Caco-2 (cell line): ENCODE data around the gene MVB12A. TPM values are rescaled to one million over a fixed set of nuclear protein-coding genes. Genes with fewer than 3 reads are reported as not detected.

ENCODE experiments used
- BruUV-seq: library from RNA; stranded (reverse); fragments of 400-500 nt; replicated peaks from 2 replicates; lab custom pipeline; 2021; lab: Mats Ljungman, UMichigan
- CTCF ChIA-PET: fragments of 300-600 bp; sonication (Branson Sonifier 250); formaldehyde crosslinking; loops from one replicate; lab custom pipeline; 2022; ENCODE audit warnings: antibody characterized with exemption; lab: Charles Lee
- POLR2A ChIA-PET: fragments of 300-600 bp; sonication (Branson Sonifier 250); formaldehyde crosslinking; loops from one replicate; lab custom pipeline; 2022; ENCODE audit warnings: antibody characterized with exemption; lab: Charles Lee
- DNase-seq, 2 experiments: peaks; one replicate each; pipeline versions ENCODE4 v3.0.0 to v3.0.0-alpha.2; 2020 to 2022
- H3K27me3 ChIP-seq: replicated peaks from 2 replicates; pipeline ENCODE4 v1.6.0; 2011; ENCODE audit warnings: low read length; ENCODE audit not compliant: control insufficient read depth, insufficient read depth
- H3K36me3 ChIP-seq: 2 replicates; pipeline ENCODE4 v1.5.1; 2011; ENCODE audit warnings: low read length; ENCODE audit not compliant: control insufficient read depth, insufficient read depth
- H3K4me1 ChIP-seq: fragments of 250-450 bp; sonication (Bioruptor Pico); 2 replicates; pipeline ENCODE4 v1.5.1; 2020; ENCODE audit warnings: mild to moderate bottlenecking
- H3K4me3 ChIP-seq: 2 replicates; pipeline ENCODE4 v1.5.1; 2011; ENCODE audit warnings: low read depth, mild to moderate bottlenecking, control low read depth, low read length
- H3K9me3 ChIP-seq: fragments of 250-450 bp; sonication (Bioruptor Pico); 2 replicates; pipeline ENCODE4 v1.5.1; 2020; ENCODE audit warnings: mild to moderate bottlenecking, moderate library complexity
- H3K27ac Mint-ChIP-seq: one replicate; pipeline ENCODE4 v1.8.0; 2022; ENCODE audit warnings: mixed read lengths; ENCODE audit not compliant: unreplicated experiment
- H3K27me3 Mint-ChIP-seq: one replicate; pipeline ENCODE4 v1.8.0; 2022; ENCODE audit warnings: mixed read lengths; ENCODE audit not compliant: insufficient read depth, unreplicated experiment
- H3K36me3 Mint-ChIP-seq: one replicate; pipeline ENCODE4 v1.8.0; 2022; ENCODE audit warnings: mild to moderate bottlenecking, mixed read lengths; ENCODE audit not compliant: insufficient read depth, unreplicated experiment
- H3K4me1 Mint-ChIP-seq: one replicate; pipeline ENCODE4 v1.8.0; 2022; ENCODE audit warnings: low read depth, mixed read lengths; ENCODE audit not compliant: unreplicated experiment
- H3K4me3 Mint-ChIP-seq: one replicate; pipeline ENCODE4 v1.8.0; 2022; ENCODE audit warnings: mild to moderate bottlenecking, moderate library complexity, mixed read lengths; ENCODE audit not compliant: unreplicated experiment
- H3K9me3 Mint-ChIP-seq: one replicate; pipeline ENCODE4 v1.8.0; 2022; ENCODE audit warnings: mixed read lengths; ENCODE audit not compliant: unreplicated experiment
- intact Hi-C: fragments of 100-400 bp; cut with micrococcal nuclease; formaldehyde crosslinking; loops from one replicate; pipeline ENCODE4 v1.10.0; 2022; ENCODE audit not compliant: unreplicated experiment
- total RNA-seq: library from RNA; stranded (reverse); gene quantifications from 2 replicates; pipeline ENCODE4 v1.2.3, GENCODE V29; 2022
- TF ChIP-seq, protein P1 (sequence below), 2 experiments: fragments of 200-600 bp in 1 of 2; IDR thresholded peaks; 1 replicate in 1 of 2; 2 replicates in 1 of 2; pipeline versions ENCODE4 v1.5.1 to v1.8.0; 2011 to 2022; ENCODE audit warnings: antibody characterized with exemption in 1 of 2, control low read depth in 1 of 2, inconsistent platforms in 1 of 2, low read depth in 1 of 2, low read length in 1 of 2, mild to moderate bottlenecking in 1 of 2, moderate library complexity in 1 of 2; ENCODE audit not compliant: insufficient read depth in 1 of 2, severe bottlenecking in 1 of 2, unreplicated experiment in 1 of 2

The MVB12A gene
- total RNA-seq, 1 experiment from 2014 or later, result 36.7 TPM

DNA sequence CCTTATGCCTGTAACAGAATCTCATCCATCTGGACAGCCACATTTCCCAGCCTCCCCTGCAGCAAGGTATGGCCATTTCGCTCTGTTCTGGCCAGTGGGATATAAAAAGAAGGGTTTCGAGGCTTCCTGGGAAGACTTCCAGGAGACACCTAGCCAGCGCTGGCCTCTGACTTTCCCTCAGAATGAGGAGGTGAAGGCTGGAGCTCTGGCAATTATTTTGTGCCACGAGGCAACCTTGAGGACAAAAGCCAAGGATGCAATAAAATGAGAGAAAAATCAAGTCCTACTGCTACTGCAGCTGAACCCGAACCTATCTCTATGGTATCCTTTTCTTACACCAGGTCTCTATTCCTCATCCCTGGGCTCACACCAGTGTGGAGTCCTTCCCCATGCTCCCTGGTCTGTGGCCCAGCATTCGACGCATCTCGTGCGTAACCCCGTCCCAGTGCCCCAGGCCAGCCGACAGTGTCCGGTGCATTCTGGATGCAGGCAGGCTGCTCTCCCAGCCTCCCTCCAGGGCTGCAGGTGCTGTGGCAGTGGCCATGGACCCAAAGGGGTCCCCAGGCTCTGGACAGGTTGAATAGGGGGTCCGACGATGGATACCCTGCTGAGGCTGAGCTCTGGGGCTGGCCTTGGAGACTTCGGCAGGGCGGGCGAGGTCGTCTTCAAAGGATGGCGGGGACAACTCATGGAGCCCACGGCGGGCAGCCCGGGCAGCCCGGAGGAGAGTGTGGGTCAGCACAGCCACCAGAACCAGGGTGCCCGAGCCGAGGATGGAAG is 16.4 kb downstream of the MVB12A start:
- no peak overlapping the region for H3K4me3 Mint-ChIP-seq
- no peaks in the 10 kb centered on the region for H3K9me3 Mint-ChIP-seq
- H3K9me3 ChIP-seq, result no peaks in the 10 kb centered on the region
- no peaks in the 10 kb centered on the region for H3K36me3 ChIP-seq
- H3K27me3 ChIP-seq, result no peaks in the 10 kb centered on the region
- no peak overlapping the region for H3K4me3 ChIP-seq
- no peak for DNase-seq
- TF ChIP-seq, protein P1, sequence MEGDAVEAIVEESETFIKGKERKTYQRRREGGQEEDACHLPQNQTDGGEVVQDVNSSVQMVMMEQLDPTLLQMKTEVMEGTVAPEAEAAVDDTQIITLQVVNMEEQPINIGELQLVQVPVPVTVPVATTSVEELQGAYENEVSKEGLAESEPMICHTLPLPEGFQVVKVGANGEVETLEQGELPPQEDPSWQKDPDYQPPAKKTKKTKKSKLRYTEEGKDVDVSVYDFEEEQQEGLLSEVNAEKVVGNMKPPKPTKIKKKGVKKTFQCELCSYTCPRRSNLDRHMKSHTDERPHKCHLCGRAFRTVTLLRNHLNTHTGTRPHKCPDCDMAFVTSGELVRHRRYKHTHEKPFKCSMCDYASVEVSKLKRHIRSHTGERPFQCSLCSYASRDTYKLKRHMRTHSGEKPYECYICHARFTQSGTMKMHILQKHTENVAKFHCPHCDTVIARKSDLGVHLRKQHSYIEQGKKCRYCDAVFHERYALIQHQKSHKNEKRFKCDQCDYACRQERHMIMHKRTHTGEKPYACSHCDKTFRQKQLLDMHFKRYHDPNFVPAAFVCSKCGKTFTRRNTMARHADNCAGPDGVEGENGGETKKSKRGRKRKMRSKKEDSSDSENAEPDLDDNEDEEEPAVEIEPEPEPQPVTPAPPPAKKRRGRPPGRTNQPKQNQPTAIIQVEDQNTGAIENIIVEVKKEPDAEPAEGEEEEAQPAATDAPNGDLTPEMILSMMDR (IDR thresholded peaks at IDR 0.05; ENCODE audit: insufficient read depth in 1 of 2, low read depth in 1 of 2, low read length in 1 of 2, severe bottlenecking in 1 of 2, unreplicated experiment in 1 of 2), result no peak
- H3K36me3 Mint-ChIP-seq, result no peaks in the 10 kb centered on the region
- no peak overlapping the region for H3K27ac Mint-ChIP-seq
- ChIA-PET CTCF (no interaction called here), POLR2A (no interaction called here)
- no TSS peak for BruUV-seq
- H3K27me3 Mint-ChIP-seq, result no peaks in the 10 kb centered on the region
- intact Hi-C loops, result no loop called here
- H3K4me1 Mint-ChIP-seq, result no peaks in the 10 kb centered on the region
- H3K4me1 ChIP-seq, result no peaks in the 10 kb centered on the region

DNA sequence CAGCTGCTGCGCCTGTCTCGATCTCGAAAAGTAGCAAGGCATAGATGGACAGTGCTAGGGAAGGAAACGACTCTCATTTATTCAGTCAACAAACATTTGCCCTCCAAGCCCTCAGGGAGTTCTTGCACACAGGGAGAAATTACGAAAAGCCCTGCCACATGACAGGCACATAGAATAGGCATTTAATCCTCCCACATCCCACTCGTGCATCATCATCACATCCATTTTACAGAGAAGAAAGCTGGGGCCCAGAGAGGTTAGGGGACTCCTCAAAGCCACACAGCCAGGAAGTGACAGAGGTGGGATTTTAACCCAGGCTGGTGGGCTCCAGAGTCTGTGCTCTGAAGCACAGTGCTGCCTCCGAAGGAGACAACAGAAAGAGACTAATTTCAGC is 17.0 kb downstream of the MVB12A start:
- Histone ChIP-seq H3K9me3 (no peaks in the 10 kb centered on the region), H3K4me3 (no peak overlapping the region), H3K4me1 (no peaks in the 10 kb centered on the region), H3K27me3 (no peaks in the 10 kb centered on the region), H3K36me3 (no peaks in the 10 kb centered on the region)
- TF ChIP-seq, protein P1 (IDR thresholded peaks at IDR 0.05; ENCODE audit: insufficient read depth in 1 of 2, low read depth in 1 of 2, low read length in 1 of 2, severe bottlenecking in 1 of 2, unreplicated experiment in 1 of 2), result no peak
- Mint-ChIP-seq H3K4me1 (no peaks in the 10 kb centered on the region), H3K36me3 (no peaks in the 10 kb centered on the region), H3K9me3 (no peaks in the 10 kb centered on the region), H3K27me3 (no peaks in the 10 kb centered on the region), H3K27ac (no peak overlapping the region), H3K4me3 (no peak overlapping the region)
- POLR2A ChIA-PET, result no interaction called here
- intact Hi-C loops, result no loop called here
- no peak for DNase-seq
- no TSS peak for BruUV-seq
- CTCF ChIA-PET, result no interaction called here

DNA sequence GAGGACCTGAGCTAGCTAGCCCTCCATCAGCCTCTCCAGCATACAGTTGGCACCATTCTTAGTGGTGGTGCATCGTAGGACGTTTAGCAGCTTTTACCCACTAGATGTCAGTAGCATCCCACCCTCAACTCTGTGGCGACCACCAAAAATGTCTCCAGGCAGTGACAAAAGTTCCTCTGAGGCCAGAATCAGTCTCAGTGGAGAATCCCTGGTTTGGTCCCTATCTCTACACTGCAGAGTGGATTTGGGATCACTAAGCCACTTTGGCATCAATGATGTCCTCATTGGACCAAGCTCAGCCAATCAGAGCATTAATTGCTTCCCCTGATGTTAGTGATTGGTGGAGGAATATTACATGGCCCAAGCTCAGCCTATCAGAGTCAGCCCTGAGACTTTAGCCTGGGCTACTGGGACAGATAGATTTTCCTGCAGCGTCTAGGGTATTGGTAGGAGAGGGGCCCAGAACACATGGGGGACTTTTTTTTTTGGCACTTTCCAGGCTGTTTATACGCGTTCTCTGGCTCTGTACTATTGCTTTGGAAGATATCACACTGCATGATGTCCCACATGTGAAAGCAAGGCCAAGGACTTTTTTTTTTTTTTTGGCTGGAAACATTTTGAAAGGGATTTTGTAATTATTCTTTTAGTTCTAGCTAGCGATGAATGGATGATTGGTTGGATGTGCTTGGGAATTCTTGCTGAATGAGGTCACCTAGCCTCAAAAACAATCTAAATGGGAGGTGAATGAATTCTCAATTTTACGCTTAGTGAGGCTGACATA is 21.6 kb downstream of the MVB12A start:
- intact Hi-C loops, result loop anchor here (1.0 to 5.0 kb wide), 2 partner anchors 25 to 416 kb away; partner anchors contain the start of gene RPL18A

More for the DNA sequence above, 21.6 kb downstream of the MVB12A start:
- Histone ChIP-seq H3K9me3 (no peaks in the 10 kb centered on the region), H3K27me3 (no peaks in the 10 kb centered on the region), H3K36me3 (no peaks in the 10 kb centered on the region), H3K4me3 (no peak overlapping the region), H3K4me1 (no peaks in the 10 kb centered on the region)
- no peak overlapping the region for H3K27ac Mint-ChIP-seq
- no peaks in the 10 kb centered on the region for H3K9me3 Mint-ChIP-seq
- no peaks in the 10 kb centered on the region for H3K27me3 Mint-ChIP-seq
- BruUV-seq, result no TSS peak
- ChIA-PET POLR2A (no interaction called here), CTCF (interaction anchor here (0.5 to 1.2 kb wide), 5 partner anchors 9 to 408 kb away, joined by 3 to 7 read pairs (median 3); no protein-coding TSS in a partner anchor)
- DNase-seq, result peak in 1 of 2 experiments; percentile 45
- H3K4me3 Mint-ChIP-seq, result no peak overlapping the region
- TF ChIP-seq, protein P1 (IDR thresholded peaks at IDR 0.05; ENCODE audit: insufficient read depth in 1 of 2, low read depth in 1 of 2, low read length in 1 of 2, severe bottlenecking in 1 of 2, unreplicated experiment in 1 of 2), result peak; percentile 44 to 49
- no peaks in the 10 kb centered on the region for H3K36me3 Mint-ChIP-seq
- H3K4me1 Mint-ChIP-seq, result no peaks in the 10 kb centered on the region
